Upper lobe of right lung (tissue), 1 donor: ENCODE data around the gene KCNC4. TPM values are rescaled to one million over a fixed set of nuclear protein-coding genes. Genes with fewer than 3 reads are reported as not detected.

ENCODE experiments used
- ATAC-seq: fragments of 200-7000 bp; cut with Tn5 transposase; one replicate; pipeline ENCODE4 v1.9.1; 2020; ENCODE audit warnings: mild to moderate bottlenecking, moderate library complexity
- DNase-seq: peaks from one replicate; pipeline ENCODE4 v3.0.0-alpha.2; 2020
- H3K27ac ChIP-seq: fragments of 200-600 bp; one replicate; pipeline ENCODE4 v1.8.0; 2022
- H3K27me3 ChIP-seq: fragments of 200-600 bp; one replicate; pipeline ENCODE4 v1.8.0; 2022; ENCODE audit warnings: mild to moderate bottlenecking
- H3K36me3 ChIP-seq: fragments of 200-600 bp; one replicate; pipeline ENCODE4 v1.8.0; 2022
- H3K4me1 ChIP-seq: fragments of 200-600 bp; one replicate; pipeline ENCODE4 v1.8.0; 2022
- H3K4me3 ChIP-seq: fragments of 200-600 bp; one replicate; pipeline ENCODE4 v1.8.0; 2022; ENCODE audit warnings: mild to moderate bottlenecking
- H3K9me3 ChIP-seq: fragments of 200-600 bp; one replicate; pipeline ENCODE4 v1.8.0; 2022
- intact Hi-C: fragments of 100-400 bp; cut with DNase I; formaldehyde crosslinking; loops from one replicate; pipeline ENCODE4 v1.11.0; 2022
- total RNA-seq: library from RNA; stranded (reverse); fragmentation: NEBNext Ultra II Directional; extraction: Animal tissue kit (Norgen Biotek cat#: 25700); gene quantifications from one replicate; pipeline ENCODE4 v1.2.1, GENCODE V29; 2021
- TF ChIP-seq, protein P1 (sequence below): fragments of 200-600 bp; IDR thresholded peaks from one replicate; pipeline ENCODE4 v1.8.0; 2022; ENCODE audit warnings: antibody characterized with exemption
- donor health status: DM: no; HTN: yes; CAD: no; lungs with severe emphysema.

KCNC4 gene
- total RNA-seq, 1 donor from 2014 or later: 11.1 TPM

- intact Hi-C loops: no loop called here
- Histone ChIP-seq H3K4me3 (no peak overlapping the region), H3K27me3 (no peaks in the 10 kb centered on the region), H3K4me1 (no peaks in the 10 kb centered on the region), H3K36me3 (no peaks in the 10 kb centered on the region), H3K27ac (no peak overlapping the region), H3K9me3 (no peaks in the 10 kb centered on the region)
- DNase-seq: no peak
- TF ChIP-seq, protein P1, sequence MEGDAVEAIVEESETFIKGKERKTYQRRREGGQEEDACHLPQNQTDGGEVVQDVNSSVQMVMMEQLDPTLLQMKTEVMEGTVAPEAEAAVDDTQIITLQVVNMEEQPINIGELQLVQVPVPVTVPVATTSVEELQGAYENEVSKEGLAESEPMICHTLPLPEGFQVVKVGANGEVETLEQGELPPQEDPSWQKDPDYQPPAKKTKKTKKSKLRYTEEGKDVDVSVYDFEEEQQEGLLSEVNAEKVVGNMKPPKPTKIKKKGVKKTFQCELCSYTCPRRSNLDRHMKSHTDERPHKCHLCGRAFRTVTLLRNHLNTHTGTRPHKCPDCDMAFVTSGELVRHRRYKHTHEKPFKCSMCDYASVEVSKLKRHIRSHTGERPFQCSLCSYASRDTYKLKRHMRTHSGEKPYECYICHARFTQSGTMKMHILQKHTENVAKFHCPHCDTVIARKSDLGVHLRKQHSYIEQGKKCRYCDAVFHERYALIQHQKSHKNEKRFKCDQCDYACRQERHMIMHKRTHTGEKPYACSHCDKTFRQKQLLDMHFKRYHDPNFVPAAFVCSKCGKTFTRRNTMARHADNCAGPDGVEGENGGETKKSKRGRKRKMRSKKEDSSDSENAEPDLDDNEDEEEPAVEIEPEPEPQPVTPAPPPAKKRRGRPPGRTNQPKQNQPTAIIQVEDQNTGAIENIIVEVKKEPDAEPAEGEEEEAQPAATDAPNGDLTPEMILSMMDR: no peak
- no peak for ATAC-seq
Measured at GRCh38 chr1:110254604-110255391, 44.7 kb downstream of the KCNC4 start.

GRCh38 chr1:110255392-110255787, 45.3 kb downstream of the KCNC4 start:
- Histone ChIP-seq H3K4me1 (no peaks in the 10 kb centered on the region), H3K36me3 (no peaks in the 10 kb centered on the region), H3K9me3 (no peaks in the 10 kb centered on the region), H3K4me3 (no peak overlapping the region), H3K27ac (no peak overlapping the region), H3K27me3 (no peaks in the 10 kb centered on the region)
- intact Hi-C loops: no loop called here
- no peak for ATAC-seq
- DNase-seq: no peak
- TF ChIP-seq, protein P1: no peak

DNA sequence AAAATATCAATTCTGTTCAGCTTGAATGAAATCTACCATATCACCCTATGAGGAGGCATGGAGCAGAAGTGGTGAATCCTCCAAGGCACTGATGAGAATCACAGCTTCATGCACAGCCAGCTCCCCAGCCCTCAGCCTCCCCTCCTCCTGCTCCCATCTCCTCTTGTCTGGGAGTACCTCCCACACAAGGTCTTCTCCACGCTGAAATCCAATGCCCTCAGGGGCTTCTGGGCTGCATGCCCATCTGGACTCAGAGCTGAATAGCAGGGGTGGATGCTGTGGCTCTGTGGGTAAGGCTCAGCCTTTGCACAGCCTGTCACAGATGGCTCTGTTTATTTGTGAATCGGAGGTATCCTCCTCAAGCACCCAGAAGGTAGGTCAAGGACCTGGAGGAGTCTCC, 48.6 kb downstream of the KCNC4 start:
- H3K27me3 ChIP-seq: no peaks in the 10 kb centered on the region
- TF ChIP-seq, protein P1: no peak
- intact Hi-C loops: no loop called here
- ATAC-seq (no peak), DNase-seq (no peak)
- no peaks in the 10 kb centered on the region for H3K9me3 ChIP-seq
- H3K4me1 ChIP-seq: no peaks in the 10 kb centered on the region
- no peaks in the 10 kb centered on the region for H3K36me3 ChIP-seq
- no peak overlapping the region for H3K27ac ChIP-seq
- no peak overlapping the region for H3K4me3 ChIP-seq

DNA sequence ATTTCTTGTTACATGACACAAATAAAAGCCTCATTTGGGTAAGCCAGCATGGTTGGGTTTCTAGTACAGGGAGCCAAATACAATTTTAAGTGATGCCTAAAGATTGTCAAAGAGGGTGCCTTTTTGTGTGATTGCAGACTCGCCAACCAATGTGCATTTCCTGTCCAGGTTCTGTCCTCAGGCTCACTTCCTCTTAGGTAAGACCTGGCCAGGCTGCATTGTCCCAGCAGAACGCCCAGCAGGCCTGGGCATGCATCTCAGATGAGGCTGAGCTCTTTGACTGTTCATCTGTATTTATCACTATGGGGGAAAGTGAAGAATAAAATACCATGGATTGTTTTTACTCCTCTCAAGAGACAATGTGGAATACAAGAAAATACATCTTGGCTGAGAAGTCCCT, 49.7 kb downstream of the KCNC4 start:
- H3K27ac ChIP-seq: no peak overlapping the region
- TF ChIP-seq, protein P1: no peak
- H3K4me3 ChIP-seq: no peak overlapping the region
- ATAC-seq: no peak
- no peaks in the 10 kb centered on the region for H3K27me3 ChIP-seq
- no peak for DNase-seq
- H3K9me3 ChIP-seq: no peaks in the 10 kb centered on the region
- H3K4me1 ChIP-seq: peaks cover 5% of the 10 kb centered on the region
- intact Hi-C loops: no loop called here
- H3K36me3 ChIP-seq: no peaks in the 10 kb centered on the region

Other genes starting within 250 kb of the KCNC4 start
- 91.7 TPM for gene AHCYL1, start 225.5 kb upstream of the KCNC4 start, total RNA-seq
- 35.6 TPM for gene STRIP1, start 175.7 kb upstream of the KCNC4 start, total RNA-seq
- gene ALX3, start 139.6 kb upstream of the KCNC4 start, total RNA-seq: not detected
- gene UBL4B, start 97.9 kb upstream of the KCNC4 start, total RNA-seq: not detected
- 0.06 TPM for gene SLC6A17, start 59.8 kb upstream of the KCNC4 start, total RNA-seq
- gene RBM15, start 129.1 kb downstream of the KCNC4 start, total RNA-seq: 22.1 TPM
- 15.9 TPM for gene SLC16A4, start 180.7 kb downstream of the KCNC4 start, total RNA-seq
- gene LAMTOR5, start 197.4 kb downstream of the KCNC4 start, total RNA-seq: 110 TPM
- 0.41 TPM for gene PROK1, start 240.8 kb downstream of the KCNC4 start, total RNA-seq